ENCODE results near the gene CCP110.

The CCP110 gene, protein sequence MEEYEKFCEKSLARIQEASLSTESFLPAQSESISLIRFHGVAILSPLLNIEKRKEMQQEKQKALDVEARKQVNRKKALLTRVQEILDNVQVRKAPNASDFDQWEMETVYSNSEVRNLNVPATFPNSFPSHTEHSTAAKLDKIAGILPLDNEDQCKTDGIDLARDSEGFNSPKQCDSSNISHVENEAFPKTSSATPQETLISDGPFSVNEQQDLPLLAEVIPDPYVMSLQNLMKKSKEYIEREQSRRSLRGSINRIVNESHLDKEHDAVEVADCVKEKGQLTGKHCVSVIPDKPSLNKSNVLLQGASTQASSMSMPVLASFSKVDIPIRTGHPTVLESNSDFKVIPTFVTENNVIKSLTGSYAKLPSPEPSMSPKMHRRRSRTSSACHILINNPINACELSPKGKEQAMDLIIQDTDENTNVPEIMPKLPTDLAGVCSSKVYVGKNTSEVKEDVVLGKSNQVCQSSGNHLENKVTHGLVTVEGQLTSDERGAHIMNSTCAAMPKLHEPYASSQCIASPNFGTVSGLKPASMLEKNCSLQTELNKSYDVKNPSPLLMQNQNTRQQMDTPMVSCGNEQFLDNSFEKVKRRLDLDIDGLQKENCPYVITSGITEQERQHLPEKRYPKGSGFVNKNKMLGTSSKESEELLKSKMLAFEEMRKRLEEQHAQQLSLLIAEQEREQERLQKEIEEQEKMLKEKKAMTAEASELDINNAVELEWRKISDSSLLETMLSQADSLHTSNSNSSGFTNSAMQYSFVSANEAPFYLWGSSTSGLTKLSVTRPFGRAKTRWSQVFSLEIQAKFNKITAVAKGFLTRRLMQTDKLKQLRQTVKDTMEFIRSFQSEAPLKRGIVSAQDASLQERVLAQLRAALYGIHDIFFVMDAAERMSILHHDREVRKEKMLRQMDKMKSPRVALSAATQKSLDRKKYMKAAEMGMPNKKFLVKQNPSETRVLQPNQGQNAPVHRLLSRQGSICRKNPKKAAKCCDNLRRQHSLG

DNA sequence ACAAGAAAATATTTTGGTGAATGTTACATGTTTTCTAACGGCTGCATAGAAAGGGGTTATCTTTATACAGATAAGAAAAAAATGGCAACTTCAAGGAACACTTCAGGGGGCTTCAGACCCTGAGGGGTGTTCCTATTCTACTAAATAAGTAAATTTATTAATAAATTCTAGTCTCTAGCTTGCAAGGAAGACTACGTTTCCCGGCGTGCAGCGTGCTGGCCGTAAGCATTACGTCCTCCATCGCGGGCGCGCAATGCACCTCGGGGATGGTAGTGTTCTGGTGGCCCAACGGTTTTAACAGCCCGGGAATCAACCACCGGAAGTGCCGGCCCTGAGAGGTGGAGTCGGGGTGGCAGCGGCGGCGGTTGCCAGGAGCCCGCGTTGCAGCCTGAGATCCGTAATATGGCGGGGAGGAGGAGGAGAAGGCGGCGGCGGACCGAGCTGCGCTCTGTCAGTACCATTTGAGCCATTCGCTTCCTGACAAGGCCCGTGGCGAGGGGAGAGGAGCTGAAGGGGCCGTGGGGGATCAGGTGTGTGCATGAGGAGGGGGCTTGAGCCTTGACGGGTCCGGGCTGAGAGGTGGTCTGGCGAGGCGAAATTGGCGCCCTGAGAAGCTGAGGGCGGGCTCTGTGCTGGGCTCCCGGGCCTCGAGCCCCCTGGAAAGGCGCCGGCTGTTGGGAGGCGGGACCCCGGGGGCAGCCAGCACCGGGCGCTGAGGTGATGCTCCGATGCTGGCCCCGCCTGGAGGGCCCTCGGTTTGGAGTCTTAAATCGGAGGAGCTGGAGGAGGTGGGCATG is at the start of gene CCP110:
CCP110 (plus strand) TSS at position 384 of the 797 bp plus-strand sequence. CDS start 3,940 bp downstream, outside the sequence.
- peak within 1 kb of the TSS; percentile 94 for H3K4me3 ChIP-seq (ENCODE audit: control insufficient read depth, low read depth, low read length)
- TF ChIP-seq CTCF (conservative IDR thresholded peaks at IDR 0.05; ENCODE audit: control insufficient read depth, insufficient read depth, low read depth, low read length), result no peak
- DNase-seq (ENCODE audit: low read depth), result peak; percentile 95

DNA sequence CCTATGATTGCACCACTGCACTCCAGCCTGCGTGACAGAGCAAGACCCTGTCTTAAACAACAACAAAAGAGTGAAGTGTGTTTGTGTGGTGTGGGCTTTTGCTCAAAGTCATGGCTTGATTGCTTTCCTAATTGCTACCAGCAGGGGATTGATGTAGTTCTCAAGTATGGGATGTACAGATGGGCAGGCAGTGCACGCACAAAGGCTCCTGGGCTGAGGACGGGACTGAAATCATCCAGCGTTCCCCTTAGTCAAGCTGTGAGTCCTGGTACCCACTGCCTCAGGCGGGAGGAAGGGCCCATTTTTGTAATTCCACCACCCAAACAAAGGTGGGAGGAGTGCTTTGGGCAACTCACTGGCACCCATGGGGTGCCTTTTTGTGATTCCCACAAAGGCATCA is 49.1 kb upstream of the CCP110 start:
- H3K4me3 ChIP-seq (ENCODE audit: control insufficient read depth, low read depth, low read length), result no peak overlapping the region
- no peak for TF ChIP-seq CTCF (conservative IDR thresholded peaks at IDR 0.05; ENCODE audit: control insufficient read depth, insufficient read depth, low read depth, low read length)
- DNase-seq (ENCODE audit: low read depth), result no peak

- TF ChIP-seq CTCF (conservative IDR thresholded peaks at IDR 0.05; ENCODE audit: control insufficient read depth, insufficient read depth, low read depth, low read length), result no peak
- H3K4me3 ChIP-seq (ENCODE audit: control insufficient read depth, low read depth, low read length), result no peak overlapping the region
- no peak for DNase-seq (ENCODE audit: low read depth)
Observed at GRCh38 chr16:19478505-19478904, 45.2 kb upstream of the CCP110 start.

DNA sequence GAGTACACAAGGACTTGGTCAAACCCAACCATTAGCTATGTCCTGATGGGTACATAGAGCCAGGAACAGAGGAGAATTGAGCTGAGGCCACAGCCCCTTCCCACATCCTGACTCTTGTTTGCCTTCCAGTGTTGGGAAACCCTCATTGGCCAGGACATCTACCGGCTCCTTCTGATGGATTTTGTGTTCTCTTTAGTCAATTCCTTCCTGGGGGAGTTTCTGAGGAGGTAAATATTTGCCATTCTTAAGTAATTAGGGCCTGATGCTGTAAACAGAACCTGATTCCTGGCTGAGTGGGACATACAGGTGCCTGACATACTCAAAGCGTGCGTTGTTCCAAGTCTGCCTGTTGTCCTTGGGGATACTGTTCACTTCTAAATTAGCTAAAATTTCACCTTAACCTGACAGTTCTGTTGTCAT is 44.4 kb upstream of the CCP110 start:
- DNase-seq (ENCODE audit: low read depth), result no peak
- no peak for TF ChIP-seq CTCF (conservative IDR thresholded peaks at IDR 0.05; ENCODE audit: control insufficient read depth, insufficient read depth, low read depth, low read length)
- no peak overlapping the region for H3K4me3 ChIP-seq (ENCODE audit: control insufficient read depth, low read depth, low read length)

- H3K4me3 ChIP-seq (ENCODE audit: control insufficient read depth, low read depth, low read length), result no peak overlapping the region
- no peak for TF ChIP-seq CTCF (conservative IDR thresholded peaks at IDR 0.05; ENCODE audit: control insufficient read depth, insufficient read depth, low read depth, low read length)
- DNase-seq (ENCODE audit: low read depth), result peak; percentile 9
Observed at GRCh38 chr16:19481296-19481695, 42.4 kb upstream of the CCP110 start.

DNA sequence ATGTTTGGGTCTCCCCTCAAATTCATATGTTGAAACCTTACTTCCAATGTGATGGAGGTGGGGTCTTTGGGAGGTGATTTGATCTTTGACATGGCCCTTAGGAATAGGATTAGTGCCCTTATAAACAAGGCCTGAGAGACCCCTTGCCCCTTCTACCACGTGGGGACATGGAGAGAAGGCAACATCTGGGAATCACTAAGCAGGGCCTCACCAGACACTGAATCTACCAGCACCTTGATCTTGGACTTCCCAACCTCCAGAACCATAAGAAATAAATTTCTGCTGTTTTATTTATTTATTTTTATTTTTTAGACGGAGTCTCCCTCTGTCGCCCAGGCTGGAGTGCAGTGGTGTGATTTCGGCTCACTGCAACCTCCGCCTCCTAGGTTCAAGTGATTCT is 42.0 kb upstream of the CCP110 start:
- TF ChIP-seq CTCF (conservative IDR thresholded peaks at IDR 0.05; ENCODE audit: control insufficient read depth, insufficient read depth, low read depth, low read length), result no peak
- H3K4me3 ChIP-seq (ENCODE audit: control insufficient read depth, low read depth, low read length), result no peak overlapping the region
- no peak for DNase-seq (ENCODE audit: low read depth)

Data from fibroblast of mammary gland (primary cell).